Ovary (tissue), 9 donors: ENCODE results near the gene SIGLEC11. TPM values are rescaled to one million over a fixed set of nuclear protein-coding genes. Genes with fewer than 3 reads are reported as not detected.
"Not testable (repeated sequence)": the region's sequence is repeated elsewhere in the genome, so short reads cannot be mapped to it uniquely, and the experiment has no call there.

ENCODE experiments used
- DNase-seq, 5 donors: peaks; one replicate each; pipeline ENCODE4 v3.0.0-alpha.2; 2019 to 2020
- H3K27ac ChIP-seq, 2 donors: fragments of 200-600 bp; one replicate each; pipeline versions ENCODE4 v1.5.1 to v1.8.0; 2019 to 2022
- H3K27me3 ChIP-seq: fragments of 200-600 bp; one replicate; pipeline ENCODE4 v1.8.0; 2022
- H3K36me3 ChIP-seq: fragments of 200-600 bp; sonication (generic); one replicate; pipeline ENCODE4 v1.5.1; 2019
- H3K4me1 ChIP-seq: one replicate; pipeline ENCODE4 v1.8.1; 2013; ENCODE audit warnings: mild to moderate bottlenecking, moderate library complexity; ENCODE audit not compliant: insufficient read depth
- H3K4me3 ChIP-seq: fragments of 200-600 bp; sonication (generic); one replicate; pipeline ENCODE4 v1.5.1; 2017
- H3K9me3 ChIP-seq, 2 donors: fragments of 200-600 bp in 1 of 2; sonication (generic) in 1 of 2; one replicate each; pipeline versions ENCODE4 v1.5.1 to v1.8.1; 2013 to 2019; ENCODE audit warnings: mild to moderate bottlenecking in 1 of 2, moderate library complexity in 1 of 2
- EP300 ChIP-seq: sonication (generic); formaldehyde crosslinking; IDR thresholded peaks from one replicate; pipeline ENCODE4 v1.6.1; 2017; ENCODE audit warnings: antibody characterized with exemption
- POLR2A ChIP-seq: fragments of 450-650 bp; IDR thresholded peaks from one replicate; pipeline ENCODE4 v1.6.1; 2017; ENCODE audit warnings: antibody characterized with exemption, mild to moderate bottlenecking, moderate library complexity
- WGBS, 3 donors: extraction: QIAGEN DNeasy Blood & Tissue Kit in 1 of 3; methylation state at CpG; one replicate each; pipeline versions ENCODE4 v1.1.5 to v1.1.7; 2013 to 2017; 5-methylcytosine and 5-hydroxymethylcytosine counted together
- intact Hi-C, 4 donors: fragments of 100-400 bp; cut with DNase I; formaldehyde crosslinking; loops; one replicate each; pipeline versions ENCODE4 v1.11.0 to v1.15.1; 2022 to 2023
- polyA plus RNA-seq, 2 donors: library from polyadenylated mRNA; stranded (reverse); fragments of 200-250 nt in 1 of 2; fragments of 350-450 nt in 1 of 2; fragmentation: Illumina TruSeq in 1 of 2; extraction: RNeasy Lipid Tissue Mini Kit (QIAGEN cat#74804) in 1 of 2; gene quantifications; one replicate each; pipeline ENCODE4 v1.2.3, GENCODE V29; 2013 to 2014
- total RNA-seq, 7 donors: library from RNA; depleted of rRNA in 2 of 7; stranded (reverse); fragments of >200 nt in 2 of 7; fragmentation: NEBNext Ultra II Directional in 3 of 7; extraction: Animal tissue kit (Norgen Biotek cat#: 25700) in 3 of 7; gene quantifications; one replicate each; pipeline versions ENCODE4 v1.1.0 to v1.2.4, GENCODE V29; 2016 to 2023
- TF ChIP-seq, protein P1 (sequence below), 3 donors: fragments of 450-650 bp in 2 of 3; fragments of 200-600 bp in 1 of 3; IDR thresholded peaks; one replicate each; pipeline versions ENCODE4 v1.5.1 to v1.8.0; 2016 to 2022; ENCODE audit warnings: antibody characterized with exemption in 3 of 3, mild to moderate bottlenecking in 1 of 3
- donor health status: DM: no; HTN: no; CAD: no; lungs with moderate emphysema.
- donor health status: DM: no; HTN: no; CAD: no.
- donor health status: Bipolar disorder and iron deficiency.
- donor health status: DM: yes; HTN: yes; CAD: no.
- donor health status: DM: no; HTN: no; CAD: no.
- donor health status: DM: yes; HTN: yes; CAD: no.

Gene SIGLEC11
- total and polyA plus RNA-seq, 9 donors: 43.3 to 117 (median 77.6) TPM

DNA sequence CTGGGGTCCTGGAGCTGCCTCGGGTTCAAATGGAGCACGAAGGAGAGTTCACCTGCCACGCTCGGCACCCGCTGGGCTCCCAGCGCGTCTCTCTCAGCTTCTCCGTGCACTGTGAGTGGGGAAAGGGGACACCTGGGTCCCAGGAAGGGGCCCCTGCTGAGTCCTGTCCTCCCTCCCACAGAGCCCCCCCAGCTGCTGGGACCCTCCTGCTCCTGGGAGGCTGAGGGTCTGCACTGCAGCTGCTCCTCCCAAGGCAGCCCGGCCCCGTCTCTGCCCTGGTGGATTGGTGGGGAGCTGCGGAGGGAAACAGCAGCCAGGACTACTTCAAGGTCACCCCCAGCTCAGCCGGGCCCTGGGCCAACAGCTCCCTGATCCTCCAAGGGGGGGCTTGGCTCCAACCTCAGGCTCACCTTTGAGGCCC is 11.0 kb upstream of the SIGLEC11 start:
- no peaks in the 10 kb centered on the region for H3K27me3 ChIP-seq
- H3K4me1 ChIP-seq: peaks cover 18% of the 10 kb centered on the region
- H3K27ac ChIP-seq: peak overlapping the region in 1 of 2 donors; percentile 68
- no peaks in the 10 kb centered on the region for H3K36me3 ChIP-seq
- peak; percentile 87 to 92 (median 89) for DNase-seq
- WGBS, 3 donors: 32 to 39% (median 33%) methylated on average over 12 of the region's 12 CpGs
- intact Hi-C loops: no loop called here
- TF ChIP-seq, protein P1, sequence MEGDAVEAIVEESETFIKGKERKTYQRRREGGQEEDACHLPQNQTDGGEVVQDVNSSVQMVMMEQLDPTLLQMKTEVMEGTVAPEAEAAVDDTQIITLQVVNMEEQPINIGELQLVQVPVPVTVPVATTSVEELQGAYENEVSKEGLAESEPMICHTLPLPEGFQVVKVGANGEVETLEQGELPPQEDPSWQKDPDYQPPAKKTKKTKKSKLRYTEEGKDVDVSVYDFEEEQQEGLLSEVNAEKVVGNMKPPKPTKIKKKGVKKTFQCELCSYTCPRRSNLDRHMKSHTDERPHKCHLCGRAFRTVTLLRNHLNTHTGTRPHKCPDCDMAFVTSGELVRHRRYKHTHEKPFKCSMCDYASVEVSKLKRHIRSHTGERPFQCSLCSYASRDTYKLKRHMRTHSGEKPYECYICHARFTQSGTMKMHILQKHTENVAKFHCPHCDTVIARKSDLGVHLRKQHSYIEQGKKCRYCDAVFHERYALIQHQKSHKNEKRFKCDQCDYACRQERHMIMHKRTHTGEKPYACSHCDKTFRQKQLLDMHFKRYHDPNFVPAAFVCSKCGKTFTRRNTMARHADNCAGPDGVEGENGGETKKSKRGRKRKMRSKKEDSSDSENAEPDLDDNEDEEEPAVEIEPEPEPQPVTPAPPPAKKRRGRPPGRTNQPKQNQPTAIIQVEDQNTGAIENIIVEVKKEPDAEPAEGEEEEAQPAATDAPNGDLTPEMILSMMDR (IDR thresholded peaks at IDR 0.05): peak in 1 of 3 donors; percentile 33
- TF ChIP-seq EP300: no peak
- no peak overlapping the region for H3K4me3 ChIP-seq
- no peaks in the 10 kb centered on the region for H3K9me3 ChIP-seq

DNA sequence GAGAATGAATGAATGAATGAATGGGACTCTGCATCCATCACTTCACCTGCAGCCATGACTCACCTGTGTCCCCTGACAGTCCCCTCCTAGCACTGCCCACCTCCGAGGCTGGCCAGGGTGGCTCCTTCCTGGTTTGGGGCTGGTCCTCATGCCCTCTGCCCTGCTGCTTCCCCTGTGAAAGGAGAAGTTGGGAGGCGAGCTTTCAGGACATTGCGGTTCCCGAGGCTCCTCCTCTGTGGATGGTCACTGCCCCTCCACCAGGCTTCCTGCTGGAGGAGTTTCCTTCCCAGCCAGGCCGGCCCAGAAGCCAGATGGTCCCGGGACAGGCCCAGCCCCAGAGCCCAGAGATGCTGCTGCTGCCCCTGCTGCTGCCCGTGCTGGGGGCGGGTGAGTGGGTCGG is 8.4 kb upstream of the SIGLEC11 start:
- H3K4me3 ChIP-seq, H3K9me3 ChIP-seq, H3K27ac ChIP-seq, H3K36me3 ChIP-seq, intact Hi-C loops, H3K27me3 ChIP-seq: not testable (repeated sequence)
- 0 to 11% (median 2%) methylated on average over 4 of the region's 9 CpGs for WGBS, 3 donors
- peak in 1 of 5 donors; percentile 45 for DNase-seq
- H3K4me1 ChIP-seq: peaks cover 18% of the 10 kb centered on the region

DNA sequence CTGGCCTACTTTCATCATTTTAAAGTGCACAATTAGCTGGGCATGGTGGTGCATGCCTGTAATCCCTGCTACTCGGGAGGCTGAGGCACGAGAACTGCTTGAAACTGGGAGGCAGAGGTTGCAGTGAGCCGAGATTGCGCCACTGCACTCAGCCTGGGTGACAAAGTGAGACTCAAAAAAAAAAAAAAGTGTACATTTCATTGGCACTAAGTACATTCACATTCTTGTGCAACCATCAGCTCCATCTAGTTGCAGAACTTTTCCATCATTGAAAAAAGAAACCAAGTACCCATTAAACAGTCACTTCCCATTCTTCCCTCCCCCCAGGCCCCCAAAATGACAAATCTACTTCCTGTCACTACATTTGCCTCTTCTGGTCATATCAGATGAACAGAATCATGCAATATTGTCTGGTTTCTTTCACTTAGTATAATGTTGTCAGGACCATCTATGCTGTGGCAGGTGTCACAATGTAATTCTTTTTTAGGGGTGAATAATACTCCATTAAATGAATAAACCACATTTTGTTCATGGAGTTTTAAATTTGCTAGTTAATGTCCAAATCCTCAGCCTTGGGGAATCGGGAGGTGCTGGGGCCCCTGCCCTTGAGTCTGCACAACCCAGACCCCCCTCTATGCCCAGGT is 7.4 kb upstream of the SIGLEC11 start:
- H3K27me3 ChIP-seq: no peaks in the 10 kb centered on the region
- H3K4me3 ChIP-seq: no peak overlapping the region
- WGBS, 3 donors: 73 to 94% (median 84%) methylated on average over 5 of the region's 5 CpGs
- intact Hi-C loops: no loop called here
- no peak for DNase-seq
- no peak overlapping the region for H3K27ac ChIP-seq
- no peaks in the 10 kb centered on the region for H3K36me3 ChIP-seq
- TF ChIP-seq, protein P1 (IDR thresholded peaks at IDR 0.05): no peak
- TF ChIP-seq EP300: no peak
- no peak for TF ChIP-seq POLR2A
- peaks cover 18% of the 10 kb centered on the region for H3K4me1 ChIP-seq
- no peaks in the 10 kb centered on the region for H3K9me3 ChIP-seq

DNA sequence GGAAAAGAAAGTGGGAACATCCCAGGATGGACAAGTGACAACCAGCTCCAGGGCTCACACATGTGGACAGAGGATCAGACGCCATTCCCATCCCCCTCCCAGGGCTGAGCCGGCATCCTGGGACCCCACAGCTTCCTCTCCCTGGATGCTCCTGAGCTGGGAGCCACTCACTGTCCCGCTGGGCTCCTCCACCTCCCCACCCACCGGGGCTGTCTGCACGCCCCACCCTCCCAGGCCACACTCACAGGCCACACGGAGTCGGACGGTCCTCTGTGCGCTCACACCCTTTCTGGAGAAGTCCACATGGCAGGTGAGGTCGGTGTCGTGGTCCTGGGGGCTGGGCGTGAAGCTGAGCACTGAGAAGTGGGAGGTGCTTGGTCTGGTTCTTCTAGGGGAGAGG is 1.1 kb downstream of the SIGLEC11 start:
- H3K9me3 ChIP-seq, H3K27ac ChIP-seq, intact Hi-C loops, DNase-seq, H3K36me3 ChIP-seq, H3K4me1 ChIP-seq, H3K4me3 ChIP-seq, H3K27me3 ChIP-seq: not testable (repeated sequence)
- 6% methylated on average over 2 of the region's 12 CpGs; no CpG with 5 or more reads in 2 of the 3 donors for WGBS, 3 donors

DNA sequence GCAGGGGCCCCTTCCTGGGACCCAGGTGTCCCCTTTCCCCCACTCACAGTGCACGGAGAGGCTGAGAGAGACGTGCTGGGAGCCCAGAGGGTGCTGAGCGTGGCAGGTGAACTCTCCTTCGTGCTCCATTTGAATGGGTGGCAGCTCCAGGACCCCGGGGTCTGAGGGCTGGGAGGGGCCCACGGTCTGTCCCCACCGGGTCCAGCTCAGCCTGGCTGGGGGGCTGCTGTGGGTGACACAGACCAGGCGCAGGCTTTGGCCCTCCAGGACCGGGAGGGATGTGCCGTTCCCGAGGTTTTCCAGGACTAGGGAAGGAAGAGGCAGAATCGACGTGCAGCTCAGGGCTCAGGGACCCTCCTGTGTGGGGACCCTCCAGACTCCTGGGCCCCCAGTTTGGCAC is 2.4 kb downstream of the SIGLEC11 start:
- intact Hi-C loops, H3K36me3 ChIP-seq, DNase-seq, H3K9me3 ChIP-seq, H3K27me3 ChIP-seq, H3K4me1 ChIP-seq: not testable (repeated sequence)
- 25 to 29% (median 27%) methylated on average over 13 of the region's 13 CpGs for WGBS, 3 donors
- Histone ChIP-seq H3K4me3 (peak overlapping the region; percentile 8), H3K27ac (peak overlapping the region; percentile 22 to 86)

DNA sequence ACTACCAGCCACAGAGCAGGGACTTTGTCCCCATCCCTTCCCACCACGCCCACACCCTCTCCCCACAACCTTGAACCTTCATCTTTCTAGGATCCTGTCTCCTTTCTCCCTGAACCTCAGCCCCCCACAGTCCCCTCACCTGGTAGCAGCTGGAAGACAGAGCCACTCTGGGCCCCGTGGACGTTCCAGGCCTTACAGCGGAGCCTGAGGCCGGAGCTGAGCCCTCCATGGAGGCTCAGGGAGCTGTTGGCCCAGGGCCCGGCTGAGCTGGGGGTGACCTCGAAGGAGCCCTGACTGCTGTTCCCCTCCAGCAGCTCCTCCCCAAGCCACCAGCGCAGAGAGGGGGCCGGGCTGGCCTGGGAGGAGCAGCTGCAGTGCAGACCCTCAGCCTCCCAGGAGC is 2.8 kb downstream of the SIGLEC11 start:
- Histone ChIP-seq H3K4me3 (peak overlapping the region; percentile 8), H3K27ac (peak overlapping the region; percentile 22 to 86), H3K4me1 (peaks cover 12% of the 10 kb centered on the region)
- DNase-seq: peak in 3 of 5 donors; percentile 47 to 60 (median 57)
- WGBS, 3 donors: 7 to 26% (median 12%) methylated on average over 7 to 9 of the region's 9 CpGs
- intact Hi-C loops, H3K36me3 ChIP-seq, H3K27me3 ChIP-seq, H3K9me3 ChIP-seq: not testable (repeated sequence)
